PFSK-1 (cell line): ENCODE data around the gene ZFP36.

Experiments
- POLR2AphosphoS5 ChIP-seq: IDR thresholded peaks from 2 replicates; pipeline ENCODE4 v1.6.1; 2012; ENCODE audit warnings: low read depth, mild to moderate bottlenecking, control low read depth, low read length, moderate library complexity
- TAF1 ChIP-seq: IDR thresholded peaks from 2 replicates; pipeline ENCODE4 v1.6.1; 2012; ENCODE audit warnings: low read length, control low read depth, borderline replicate concordance; ENCODE audit not compliant: insufficient read depth
- TF ChIP-seq, protein P1 (sequence below), 2 experiments: IDR thresholded peaks; 2 replicates each; pipeline versions ENCODE4 v1.6.1 to v1.8.0; 2011 to 2012; ENCODE audit warnings: low read depth in 2 of 2, low read length in 2 of 2, control low read depth in 1 of 2, inconsistent platforms in 1 of 2, mild to moderate bottlenecking in 1 of 2, moderate library complexity in 1 of 2; ENCODE audit not compliant: insufficient read depth in 1 of 2

GRCh38 chr19:39388657-39389056 is 18.0 kb upstream of the ZFP36 start:
- TF ChIP-seq TAF1 (no peak), POLR2AphosphoS5 (no peak)
- TF ChIP-seq, protein P1, sequence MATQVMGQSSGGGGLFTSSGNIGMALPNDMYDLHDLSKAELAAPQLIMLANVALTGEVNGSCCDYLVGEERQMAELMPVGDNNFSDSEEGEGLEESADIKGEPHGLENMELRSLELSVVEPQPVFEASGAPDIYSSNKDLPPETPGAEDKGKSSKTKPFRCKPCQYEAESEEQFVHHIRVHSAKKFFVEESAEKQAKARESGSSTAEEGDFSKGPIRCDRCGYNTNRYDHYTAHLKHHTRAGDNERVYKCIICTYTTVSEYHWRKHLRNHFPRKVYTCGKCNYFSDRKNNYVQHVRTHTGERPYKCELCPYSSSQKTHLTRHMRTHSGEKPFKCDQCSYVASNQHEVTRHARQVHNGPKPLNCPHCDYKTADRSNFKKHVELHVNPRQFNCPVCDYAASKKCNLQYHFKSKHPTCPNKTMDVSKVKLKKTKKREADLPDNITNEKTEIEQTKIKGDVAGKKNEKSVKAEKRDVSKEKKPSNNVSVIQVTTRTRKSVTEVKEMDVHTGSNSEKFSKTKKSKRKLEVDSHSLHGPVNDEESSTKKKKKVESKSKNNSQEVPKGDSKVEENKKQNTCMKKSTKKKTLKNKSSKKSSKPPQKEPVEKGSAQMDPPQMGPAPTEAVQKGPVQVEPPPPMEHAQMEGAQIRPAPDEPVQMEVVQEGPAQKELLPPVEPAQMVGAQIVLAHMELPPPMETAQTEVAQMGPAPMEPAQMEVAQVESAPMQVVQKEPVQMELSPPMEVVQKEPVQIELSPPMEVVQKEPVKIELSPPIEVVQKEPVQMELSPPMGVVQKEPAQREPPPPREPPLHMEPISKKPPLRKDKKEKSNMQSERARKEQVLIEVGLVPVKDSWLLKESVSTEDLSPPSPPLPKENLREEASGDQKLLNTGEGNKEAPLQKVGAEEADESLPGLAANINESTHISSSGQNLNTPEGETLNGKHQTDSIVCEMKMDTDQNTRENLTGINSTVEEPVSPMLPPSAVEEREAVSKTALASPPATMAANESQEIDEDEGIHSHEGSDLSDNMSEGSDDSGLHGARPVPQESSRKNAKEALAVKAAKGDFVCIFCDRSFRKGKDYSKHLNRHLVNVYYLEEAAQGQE (IDR thresholded peaks at IDR 0.05; ENCODE audit: insufficient read depth in 1 of 2, low read depth in 2 of 2, low read length in 2 of 2), result no peak
